A549 (cell line): ENCODE measurements around the gene ADCY6.

ENCODE experiments used
- CTCF ChIP-seq: fragments of >200 bp; sonication (Bioruptor Twin); formaldehyde crosslinking; IDR thresholded peaks from 3 replicates; pipeline ENCODE4 v1.5.1; 2016
- EHMT2 ChIP-seq: fragments of 200-600 bp; sonication (generic); IDR thresholded peaks from 2 replicates; pipeline ENCODE4 v1.6.1; 2016; ENCODE audit warnings: antibody characterized with exemption, low read depth, mild to moderate bottlenecking, moderate library complexity
- ELK1 ChIP-seq: fragments of 150-350 bp; IDR thresholded peaks from 2 replicates; pipeline ENCODE4 v1.6.1; 2014; ENCODE audit warnings: low read depth, mild to moderate bottlenecking, low read length
- JUN ChIP-seq, 2 experiments: fragments of >200 bp; sonication (Bioruptor Twin); formaldehyde crosslinking; IDR thresholded peaks; 2 replicates in 1 of 2; 3 replicates in 1 of 2; pipeline ENCODE4 v1.6.1; 2016 to 2017
- MAZ ChIP-seq: fragments of 150-350 bp; IDR thresholded peaks from 2 replicates; pipeline ENCODE4 v1.6.1; 2014; ENCODE audit warnings: antibody characterized with exemption, low read depth, low read length, borderline replicate concordance
- REST ChIP-seq: fragments of 200-600 bp; sonication (generic); IDR thresholded peaks from 2 replicates; pipeline ENCODE4 v1.6.1; 2016; ENCODE audit warnings: antibody characterized with exemption, mild to moderate bottlenecking, moderate library complexity
- RFX5 ChIP-seq: fragments of 450-650 bp; IDR thresholded peaks from 2 replicates; pipeline ENCODE4 v1.7.1; 2014; ENCODE audit warnings: antibody characterized with exemption, mild to moderate bottlenecking, moderate library complexity
- ZNF302 ChIP-seq: fragments of 250-450 bp; sonication (Bioruptor Pico); IDR thresholded peaks from 2 replicates; pipeline ENCODE4 v1.9.0; 2021; ENCODE audit warnings: inconsistent platforms, mild to moderate bottlenecking, moderate library complexity

- TF ChIP-seq MAZ = no peak
- TF ChIP-seq ZNF302 (CRISPR knock-in tag) = no peak
- TF ChIP-seq CTCF = no peak
- no peak for TF ChIP-seq EHMT2
- no peak for TF ChIP-seq RFX5
- TF ChIP-seq JUN (IDR thresholded peaks at IDR 0.05) = no peak
- TF ChIP-seq REST = no peak
- no peak for TF ChIP-seq ELK1
Measured at GRCh38 chr12:48824112-48824511, 35.2 kb upstream of the ADCY6 start.
